Neural cell (in vitro differentiated cells): ENCODE results near the gene SF3B3. TPM values are rescaled to one million over a fixed set of nuclear protein-coding genes. Genes with fewer than 3 reads are reported as not detected.

Source experiments
- H2AFZ ChIP-seq: fragments of 200-600, 300-800 bp; sonication (generic), shearing (Covaris generic); 2 replicates; pipeline ENCODE4 v1.6.0; 2014; ENCODE audit warnings: low read depth, mild to moderate bottlenecking, antibody characterized with exemption, low read length, moderate library complexity
- H3F3A ChIP-seq: fragments of 200-600 bp; shearing (Covaris generic); 2 replicates; pipeline ENCODE4 v1.6.1; 2016; ENCODE audit warnings: mild to moderate bottlenecking, moderate library complexity, mixed read lengths, antibody characterized with exemption, low read length; ENCODE audit not compliant: insufficient read depth, poor library complexity, severe bottlenecking
- H3K27ac ChIP-seq: fragments of 200-600, 300-800 bp; sonication (generic), shearing (Covaris generic); 2 replicates; pipeline ENCODE4 v1.5.1; 2014; ENCODE audit warnings: mild to moderate bottlenecking, low read length, moderate library complexity
- H3K27me3 ChIP-seq: fragments of 300-800, 200-600 bp; sonication (generic), shearing (Covaris generic); 2 replicates; pipeline ENCODE4 v1.6.0; 2014; ENCODE audit warnings: mild to moderate bottlenecking, low read depth, low read length, moderate library complexity; ENCODE audit not compliant: insufficient read depth
- H3K36me3 ChIP-seq: fragments of 300-800, 200-600 bp; sonication (generic), shearing (Covaris generic); 2 replicates; pipeline ENCODE4 v1.5.1; 2014; ENCODE audit warnings: mild to moderate bottlenecking, antibody characterized with exemption, low read length, moderate library complexity; ENCODE audit not compliant: insufficient read depth
- H3K4me2 ChIP-seq: fragments of 300-800, 200-600 bp; sonication (generic), shearing (Covaris generic); 2 replicates; pipeline ENCODE4 v1.6.0; 2014; ENCODE audit warnings: mild to moderate bottlenecking, low read length
- H3K4me3 ChIP-seq: fragments of 300-800, 200-600 bp; sonication (generic), shearing (Covaris generic); 2 replicates; pipeline ENCODE4 v1.5.1; 2014; ENCODE audit warnings: mild to moderate bottlenecking, low read length, moderate library complexity
- H3K79me2 ChIP-seq: fragments of 200-600 bp; shearing (Covaris generic); replicated peaks from 2 replicates; pipeline ENCODE4 v1.6.0; 2014; ENCODE audit warnings: mild to moderate bottlenecking, low read length, moderate library complexity; ENCODE audit not compliant: insufficient read depth
- H3K9ac ChIP-seq: fragments of 300-800, 200-600 bp; sonication (generic), shearing (Covaris generic); 2 replicates; pipeline ENCODE4 v1.6.1; 2016; ENCODE audit warnings: mild to moderate bottlenecking, low read length, mixed read lengths
- H3K9me2 ChIP-seq: fragments of 200-600 bp; shearing (Covaris generic); 2 replicates; pipeline ENCODE4 v1.6.1; 2016; ENCODE audit warnings: mild to moderate bottlenecking, low read length, mixed read lengths; ENCODE audit not compliant: insufficient read depth
- H3K9me3 ChIP-seq: fragments of 200-600, 300-800 bp; sonication (generic), shearing (Covaris generic); 2 replicates; pipeline ENCODE4 v1.6.1; 2016; ENCODE audit warnings: mild to moderate bottlenecking, mixed run types, low read length, moderate library complexity, mixed read lengths
- H4K20me1 ChIP-seq: fragments of 200-600 bp; shearing (Covaris generic); 2 replicates; pipeline ENCODE4 v1.6.1; 2016; ENCODE audit warnings: mild to moderate bottlenecking, mixed run types; ENCODE audit not compliant: insufficient read depth
- EP300 ChIP-seq: fragments of 450-650 bp; conservative IDR thresholded peaks from 2 replicates; pipeline ENCODE4 v1.6.1; 2014; ENCODE audit warnings: antibody characterized with exemption, mild to moderate bottlenecking, moderate library complexity; ENCODE audit not compliant: poor library complexity, severe bottlenecking
- EZH2 ChIP-seq: fragments of 200-600, 300-800 bp; shearing (Covaris generic), sonication (generic); IDR thresholded peaks from 2 replicates; pipeline ENCODE4 v1.6.1; 2014; ENCODE audit warnings: antibody characterized with exemption, low read length, borderline replicate concordance, mild to moderate bottlenecking; ENCODE audit not compliant: insufficient read depth, poor library complexity, severe bottlenecking
- MXI1 ChIP-seq: fragments of 450-650 bp; conservative IDR thresholded peaks from 2 replicates; pipeline ENCODE4 v1.6.1; 2014; ENCODE audit warnings: antibody characterized with exemption, mild to moderate bottlenecking; ENCODE audit not compliant: poor library complexity, severe bottlenecking
- POLR2AphosphoS5 ChIP-seq: IDR thresholded peaks from 2 replicates; pipeline ENCODE4 v1.6.1; 2012
- REST ChIP-seq: IDR thresholded peaks from 2 replicates; pipeline ENCODE4 v1.6.1; 2012; ENCODE audit warnings: borderline replicate concordance
- SMC3 ChIP-seq: fragments of 450-650 bp; conservative IDR thresholded peaks from 2 replicates; pipeline ENCODE4 v1.6.1; 2014; ENCODE audit warnings: antibody characterized with exemption, mild to moderate bottlenecking, moderate library complexity; ENCODE audit not compliant: poor library complexity
- TAF1 ChIP-seq: IDR thresholded peaks from 2 replicates; pipeline ENCODE4 v1.6.1; 2012; ENCODE audit warnings: low read depth
- polyA plus RNA-seq: library from polyadenylated mRNA; depleted of rRNA; stranded (reverse); fragments of >200 nt; gene quantifications from 2 replicates; pipeline ENCODE4 v1.2.3, GENCODE V29; 2014
- TF ChIP-seq, protein P1 (sequence below): fragments of 450-650 bp; IDR thresholded peaks from 2 replicates; pipeline ENCODE4 v1.5.1; 2014; ENCODE audit warnings: antibody characterized with exemption, mild to moderate bottlenecking, moderate library complexity; ENCODE audit not compliant: poor library complexity, severe bottlenecking

Gene SF3B3
- polyA plus RNA-seq, 1 donor from 2014 or later = 90.0 TPM

DNA sequence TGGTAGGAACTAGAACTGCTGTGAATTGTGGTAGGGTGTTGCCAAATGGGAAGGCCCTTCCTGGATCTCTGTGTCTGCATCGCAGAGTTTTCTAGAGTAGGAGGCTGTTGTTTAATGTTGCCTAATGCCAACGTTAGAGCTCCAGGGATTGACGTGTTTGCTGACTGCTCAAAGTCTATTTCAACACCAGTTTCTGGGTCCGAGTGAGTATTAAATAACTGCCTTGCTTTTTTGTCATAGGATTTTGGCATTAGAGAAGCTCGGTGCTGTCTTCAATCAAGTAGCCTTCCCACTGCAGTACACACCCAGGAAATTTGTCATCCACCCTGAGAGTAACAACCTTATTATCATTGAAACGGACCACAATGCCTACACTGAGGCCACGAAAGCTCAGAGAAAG lies 40.0 kb downstream of the SF3B3 start:
- Histone ChIP-seq H3K4me3 (no peak overlapping the region), H3K27ac (no peak overlapping the region), H4K20me1 (no peaks in the 10 kb centered on the region), H3K27me3 (no peaks in the 10 kb centered on the region), H3K9me3 (no peaks in the 10 kb centered on the region), H3K4me2 (no peak overlapping the region), H3K9ac (no peak overlapping the region), H2AFZ (no peak overlapping the region), H3F3A (no peaks in the 10 kb centered on the region), H3K36me3 (no peaks in the 10 kb centered on the region), H3K79me2 (no peaks in the 10 kb centered on the region), H3K9me2 (no peaks in the 10 kb centered on the region)
- TF ChIP-seq, protein P1, sequence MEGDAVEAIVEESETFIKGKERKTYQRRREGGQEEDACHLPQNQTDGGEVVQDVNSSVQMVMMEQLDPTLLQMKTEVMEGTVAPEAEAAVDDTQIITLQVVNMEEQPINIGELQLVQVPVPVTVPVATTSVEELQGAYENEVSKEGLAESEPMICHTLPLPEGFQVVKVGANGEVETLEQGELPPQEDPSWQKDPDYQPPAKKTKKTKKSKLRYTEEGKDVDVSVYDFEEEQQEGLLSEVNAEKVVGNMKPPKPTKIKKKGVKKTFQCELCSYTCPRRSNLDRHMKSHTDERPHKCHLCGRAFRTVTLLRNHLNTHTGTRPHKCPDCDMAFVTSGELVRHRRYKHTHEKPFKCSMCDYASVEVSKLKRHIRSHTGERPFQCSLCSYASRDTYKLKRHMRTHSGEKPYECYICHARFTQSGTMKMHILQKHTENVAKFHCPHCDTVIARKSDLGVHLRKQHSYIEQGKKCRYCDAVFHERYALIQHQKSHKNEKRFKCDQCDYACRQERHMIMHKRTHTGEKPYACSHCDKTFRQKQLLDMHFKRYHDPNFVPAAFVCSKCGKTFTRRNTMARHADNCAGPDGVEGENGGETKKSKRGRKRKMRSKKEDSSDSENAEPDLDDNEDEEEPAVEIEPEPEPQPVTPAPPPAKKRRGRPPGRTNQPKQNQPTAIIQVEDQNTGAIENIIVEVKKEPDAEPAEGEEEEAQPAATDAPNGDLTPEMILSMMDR = no peak
- TF ChIP-seq REST = no peak
- no peak for TF ChIP-seq POLR2AphosphoS5
- TF ChIP-seq EZH2 = no peak

- Histone ChIP-seq H2AFZ (no peak overlapping the region), H3K79me2 (no peaks in the 10 kb centered on the region), H3K9me3 (no peaks in the 10 kb centered on the region), H3K4me3 (no peak overlapping the region), H3K36me3 (no peaks in the 10 kb centered on the region), H3K9me2 (no peaks in the 10 kb centered on the region), H4K20me1 (no peaks in the 10 kb centered on the region), H3F3A (no peaks in the 10 kb centered on the region), H3K9ac (no peak overlapping the region), H3K4me2 (no peak overlapping the region), H3K27ac (no peak overlapping the region), H3K27me3 (no peaks in the 10 kb centered on the region)
- TF ChIP-seq EP300 = no peak
- no peak for TF ChIP-seq SMC3
- TF ChIP-seq EZH2 = no peak
- TF ChIP-seq, protein P1 = no peak
- TF ChIP-seq MXI1 = no peak
- no peak for TF ChIP-seq POLR2AphosphoS5
- TF ChIP-seq TAF1 = no peak
- TF ChIP-seq REST = no peak
Observed at GRCh38 chr16:70565053-70565452, 41.4 kb downstream of the SF3B3 start.
